GM23338 (cell line): ENCODE results near the gene UBE2E2. TPM values are rescaled to one million over a fixed set of nuclear protein-coding genes. Genes with fewer than 3 reads are reported as not detected.

Experiments
- ATAC-seq: fragments of 200-7000 bp; cut with Tn5 transposase; 3 replicates; pipeline ENCODE4 v1.9.1; 2020
- DNase-seq: peaks from one replicate; pipeline ENCODE4 v3.0.0-alpha.2; 2015; ENCODE audit warnings: low spot score
- H2AFZ ChIP-seq: fragments of 200-600 bp; sonication (generic); 2 replicates; pipeline ENCODE4 v1.8.0; 2016; ENCODE audit warnings: antibody characterized with exemption, mild to moderate bottlenecking, moderate library complexity
- H3F3A ChIP-seq: fragments of 200-600 bp; sonication (generic); replicated peaks from 2 replicates; pipeline ENCODE4 v1.8.0; 2017; ENCODE audit warnings: antibody characterized with exemption, mixed run types, low read depth
- H3K27ac ChIP-seq: fragments of 200-600 bp; sonication (generic); 2 replicates; pipeline ENCODE4 v1.6.1; 2016; ENCODE audit warnings: low read depth
- H3K27me3 ChIP-seq: fragments of 200-600 bp; sonication (generic); 2 replicates; pipeline ENCODE4 v1.8.0; 2016; ENCODE audit warnings: mild to moderate bottlenecking, mixed run types, moderate library complexity; ENCODE audit not compliant: insufficient read depth
- H3K36me3 ChIP-seq: fragments of 200-600 bp; sonication (generic); 2 replicates; pipeline ENCODE4 v1.8.0; 2016; ENCODE audit warnings: mild to moderate bottlenecking; ENCODE audit not compliant: insufficient read depth
- H3K4me1 ChIP-seq: fragments of 200-600 bp; sonication (generic); 2 replicates; pipeline ENCODE4 v1.8.0; 2016; ENCODE audit warnings: mild to moderate bottlenecking, moderate library complexity; ENCODE audit not compliant: insufficient read depth
- H3K4me2 ChIP-seq: fragments of 200-600 bp; sonication (generic); 2 replicates; pipeline ENCODE4 v1.7.1; 2017; ENCODE audit warnings: mixed run types
- H3K4me3 ChIP-seq: fragments of 200-600 bp; sonication (generic); 2 replicates; pipeline ENCODE4 v1.6.1; 2016; ENCODE audit warnings: mixed run types
- H3K79me2 ChIP-seq: fragments of 200-600 bp; sonication (generic); replicated peaks from 2 replicates; pipeline ENCODE4 v1.8.0; 2017; ENCODE audit warnings: mild to moderate bottlenecking; ENCODE audit not compliant: insufficient read depth
- H3K9me2 ChIP-seq: fragments of 200-600 bp; sonication (generic); 2 replicates; pipeline ENCODE4 v1.8.0; 2017; ENCODE audit not compliant: insufficient read depth
- H4K20me1 ChIP-seq: fragments of 200-600 bp; sonication (generic); replicated peaks from 2 replicates; pipeline ENCODE4 v1.8.0; 2017; ENCODE audit warnings: mild to moderate bottlenecking; ENCODE audit not compliant: insufficient read depth
- H3K27ac Mint-ChIP-seq: 2 replicates; pipeline ENCODE4 v1.8.0; 2020; ENCODE audit warnings: inconsistent platforms, mild to moderate bottlenecking, moderate library complexity, mixed read lengths
- H3K27me3 Mint-ChIP-seq: 3 replicates; pipeline ENCODE4 v1.8.0; 2022; ENCODE audit warnings: low read depth, mild to moderate bottlenecking, moderate library complexity, mixed read lengths, inconsistent platforms; ENCODE audit not compliant: insufficient read depth, poor library complexity
- H3K36me3 Mint-ChIP-seq: 3 replicates; pipeline ENCODE4 v1.8.0; 2021; ENCODE audit warnings: low read depth, mild to moderate bottlenecking, inconsistent platforms, moderate library complexity, mixed read lengths
- H3K4me1 Mint-ChIP-seq: 3 replicates; pipeline ENCODE4 v1.8.0; 2020; ENCODE audit warnings: mild to moderate bottlenecking, inconsistent platforms, mixed read lengths
- H3K4me3 Mint-ChIP-seq: 3 replicates; pipeline ENCODE4 v1.8.0; 2021; ENCODE audit warnings: moderate library complexity, mild to moderate bottlenecking, inconsistent platforms, mixed read lengths
- H3K9me3 Mint-ChIP-seq: 3 replicates; pipeline ENCODE4 v1.8.0; 2020; ENCODE audit warnings: moderate library complexity, mild to moderate bottlenecking, inconsistent platforms, mixed read lengths
- CREB1 ChIP-seq: fragments of 250-450 bp; sonication (Bioruptor Pico); IDR thresholded peaks from 2 replicates; pipeline ENCODE4 v1.5.0; 2020; ENCODE audit warnings: low read depth, mild to moderate bottlenecking, moderate library complexity
- NANOG ChIP-seq: IDR thresholded peaks from 2 replicates; pipeline ENCODE4 v1.6.1; 2016; ENCODE audit warnings: antibody characterized with exemption, borderline replicate concordance
- polyA plus RNA-seq: library from polyadenylated mRNA; unstranded; fragments of >200 nt; fragmentation: Nextera tagmentation; extraction: Ambion mirVana; gene quantifications from 2 replicates; pipeline ENCODE4 v1.2.1, GENCODE V29; 2016
- total RNA-seq: library from RNA; depleted of rRNA; stranded (reverse); fragments of >200 nt; shearing (Covaris generic); gene quantifications from 2 replicates; pipeline ENCODE4 v1.2.3, GENCODE V29; 2014
- TF ChIP-seq, protein P1 (sequence below), 2 experiments: fragments of 200-600 bp in 1 of 2; sonication (generic) in 1 of 2; conservative IDR thresholded peaks; 2 replicates each; pipeline versions ENCODE4 v1.5.1 to v1.6.1; 2016 to 2017; ENCODE audit warnings: antibody characterized with exemption in 2 of 2, low read depth in 2 of 2, mild to moderate bottlenecking in 2 of 2, moderate library complexity in 1 of 2
- TF ChIP-seq, protein P2 (sequence below): IDR thresholded peaks from 2 replicates; pipeline ENCODE4 v1.6.1; 2016; ENCODE audit warnings: antibody characterized with exemption
- TF ChIP-seq, protein P3 (sequence below): fragments of 250-450 bp; sonication (Bioruptor Pico); IDR thresholded peaks from 2 replicates; pipeline ENCODE4 v1.5.0; 2020; ENCODE audit warnings: mild to moderate bottlenecking, moderate library complexity

The UBE2E2 gene
- total and polyA plus RNA-seq, 2 experiments from 2014 or later: 86.9 to 169 TPM

DNA sequence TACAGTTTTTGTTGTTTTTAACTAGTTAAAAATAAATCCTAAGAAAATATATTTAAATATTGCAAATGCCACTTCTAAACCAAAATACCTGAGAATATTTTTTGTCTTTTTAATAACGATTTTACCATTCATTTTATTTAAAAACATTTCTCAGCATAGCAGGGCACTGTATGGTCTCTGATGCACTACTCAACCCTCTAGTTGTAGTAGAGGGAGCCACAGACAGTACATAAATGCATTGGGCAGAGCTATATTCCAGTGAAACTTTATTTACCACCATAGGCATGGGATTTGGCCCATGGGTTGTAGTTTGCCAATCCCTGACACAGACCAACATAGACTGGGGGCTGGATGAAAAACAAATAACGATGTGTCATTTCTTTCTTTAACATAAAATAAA is 388.2 kb downstream of the UBE2E2 start (continued):
- TF ChIP-seq, protein P1, sequence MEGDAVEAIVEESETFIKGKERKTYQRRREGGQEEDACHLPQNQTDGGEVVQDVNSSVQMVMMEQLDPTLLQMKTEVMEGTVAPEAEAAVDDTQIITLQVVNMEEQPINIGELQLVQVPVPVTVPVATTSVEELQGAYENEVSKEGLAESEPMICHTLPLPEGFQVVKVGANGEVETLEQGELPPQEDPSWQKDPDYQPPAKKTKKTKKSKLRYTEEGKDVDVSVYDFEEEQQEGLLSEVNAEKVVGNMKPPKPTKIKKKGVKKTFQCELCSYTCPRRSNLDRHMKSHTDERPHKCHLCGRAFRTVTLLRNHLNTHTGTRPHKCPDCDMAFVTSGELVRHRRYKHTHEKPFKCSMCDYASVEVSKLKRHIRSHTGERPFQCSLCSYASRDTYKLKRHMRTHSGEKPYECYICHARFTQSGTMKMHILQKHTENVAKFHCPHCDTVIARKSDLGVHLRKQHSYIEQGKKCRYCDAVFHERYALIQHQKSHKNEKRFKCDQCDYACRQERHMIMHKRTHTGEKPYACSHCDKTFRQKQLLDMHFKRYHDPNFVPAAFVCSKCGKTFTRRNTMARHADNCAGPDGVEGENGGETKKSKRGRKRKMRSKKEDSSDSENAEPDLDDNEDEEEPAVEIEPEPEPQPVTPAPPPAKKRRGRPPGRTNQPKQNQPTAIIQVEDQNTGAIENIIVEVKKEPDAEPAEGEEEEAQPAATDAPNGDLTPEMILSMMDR (conservative IDR thresholded peaks at IDR 0.05; ENCODE audit: low read depth in 2 of 2): no peak
- no peak for TF ChIP-seq CREB1 (CRISPR knock-in tag)

DNA sequence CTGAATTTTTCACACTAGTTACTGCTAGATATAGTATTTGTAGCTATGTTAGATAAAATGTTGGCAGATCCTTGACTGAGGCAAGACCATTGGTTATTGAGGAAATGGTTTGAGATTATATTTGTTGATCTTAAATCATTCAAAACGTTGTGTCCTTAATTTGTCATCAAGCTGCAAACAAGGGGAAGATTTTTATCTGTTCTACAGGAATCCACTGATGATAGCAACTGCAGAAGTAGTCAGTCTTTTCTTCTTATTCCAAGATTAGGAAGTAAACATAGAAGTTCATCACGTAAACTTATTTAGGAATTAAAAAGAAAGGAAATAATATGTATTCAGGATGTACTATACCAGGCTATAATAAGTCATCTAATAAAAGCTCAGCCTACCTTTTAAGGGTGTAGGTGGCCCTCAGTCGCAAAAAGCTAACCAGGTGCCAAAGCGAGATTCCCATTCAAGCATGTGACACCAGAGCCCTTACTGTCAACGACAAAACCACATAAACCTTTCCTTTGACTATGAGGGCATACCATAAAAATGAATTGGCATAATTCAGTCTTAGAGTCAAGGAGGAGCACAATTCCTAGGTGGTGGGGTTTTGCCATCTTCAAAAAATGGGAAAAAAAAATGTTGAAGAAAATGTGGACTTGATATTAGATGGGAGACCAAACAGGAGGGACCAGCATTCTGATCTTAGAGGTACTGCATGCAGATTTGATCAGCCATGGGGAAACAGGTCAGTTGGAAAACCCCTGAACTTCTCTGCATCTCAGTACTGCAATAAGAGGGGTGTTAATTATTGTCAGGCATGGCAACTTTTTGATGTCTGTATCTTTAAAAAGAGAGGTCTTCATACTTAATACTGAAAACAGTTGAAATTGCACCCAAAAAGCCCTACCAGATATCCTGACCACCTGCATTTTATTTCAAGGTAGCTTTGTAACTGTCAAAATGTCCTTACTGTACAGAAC is 390.1 kb downstream of the UBE2E2 start:
- TF ChIP-seq, protein P1 (conservative IDR thresholded peaks at IDR 0.05; ENCODE audit: low read depth in 2 of 2): no peak
- no peak for TF ChIP-seq CREB1 (CRISPR knock-in tag)

DNA sequence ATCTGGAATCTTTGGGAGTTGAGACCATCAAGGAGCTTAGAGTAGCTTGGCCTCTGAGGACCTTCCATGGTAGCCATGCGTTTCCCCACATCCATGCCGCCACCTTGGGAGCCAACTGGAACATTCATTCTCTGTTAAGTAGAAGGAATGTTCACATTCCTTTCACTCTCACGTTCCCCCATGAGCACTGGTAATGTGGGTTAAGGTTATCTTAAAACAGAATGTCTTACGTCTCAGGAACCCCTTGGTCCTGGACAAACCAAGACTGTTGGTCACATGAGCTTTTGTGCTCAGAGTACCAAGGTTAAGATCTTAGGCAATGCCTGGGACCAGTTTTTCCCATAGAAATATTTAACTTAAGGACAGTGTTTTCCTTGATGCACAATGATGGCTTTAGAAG is 390.9 kb downstream of the UBE2E2 start:
- peaks cover 7% of the 10 kb centered on the region; the same call in 1 of the 2 replicates for H3K9me2 ChIP-seq
- no peaks in the 10 kb centered on the region for H3K79me2 ChIP-seq
- no peaks in the 10 kb centered on the region for H3F3A ChIP-seq
- no peak for DNase-seq
- 0 out of 2 replicates have a peak, but pooled peaks cover 5% of the 10 kb centered on the region for H3K4me1 ChIP-seq
- peaks cover 7% of the 10 kb centered on the region for H3K36me3 Mint-ChIP-seq
- H3K27ac ChIP-seq: no peak overlapping the region
- H4K20me1 ChIP-seq: no peaks in the 10 kb centered on the region
- H2AFZ ChIP-seq: no peak overlapping the region
- 0 out of 3 replicates have a peak, but pooled peaks cover 2% of the 10 kb centered on the region for H3K9me3 Mint-ChIP-seq
- no peak overlapping the region for H3K4me2 ChIP-seq
- H3K27me3 ChIP-seq: no peaks in the 10 kb centered on the region
- H3K4me3 Mint-ChIP-seq: no peak overlapping the region
- no peak for ATAC-seq
- H3K4me3 ChIP-seq: no peak overlapping the region
- no peaks in the 10 kb centered on the region for H3K36me3 ChIP-seq
- H3K27ac Mint-ChIP-seq: no peak overlapping the region
- H3K27me3 Mint-ChIP-seq: no peaks in the 10 kb centered on the region
- H3K4me1 Mint-ChIP-seq: peaks cover 3% of the 10 kb centered on the region; the same call in 2 of the 3 replicates
- TF ChIP-seq, protein P2, sequence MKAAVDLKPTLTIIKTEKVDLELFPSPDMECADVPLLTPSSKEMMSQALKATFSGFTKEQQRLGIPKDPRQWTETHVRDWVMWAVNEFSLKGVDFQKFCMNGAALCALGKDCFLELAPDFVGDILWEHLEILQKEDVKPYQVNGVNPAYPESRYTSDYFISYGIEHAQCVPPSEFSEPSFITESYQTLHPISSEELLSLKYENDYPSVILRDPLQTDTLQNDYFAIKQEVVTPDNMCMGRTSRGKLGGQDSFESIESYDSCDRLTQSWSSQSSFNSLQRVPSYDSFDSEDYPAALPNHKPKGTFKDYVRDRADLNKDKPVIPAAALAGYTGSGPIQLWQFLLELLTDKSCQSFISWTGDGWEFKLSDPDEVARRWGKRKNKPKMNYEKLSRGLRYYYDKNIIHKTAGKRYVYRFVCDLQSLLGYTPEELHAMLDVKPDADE: no peak
- no peak for TF ChIP-seq NANOG
- TF ChIP-seq, protein P3, sequence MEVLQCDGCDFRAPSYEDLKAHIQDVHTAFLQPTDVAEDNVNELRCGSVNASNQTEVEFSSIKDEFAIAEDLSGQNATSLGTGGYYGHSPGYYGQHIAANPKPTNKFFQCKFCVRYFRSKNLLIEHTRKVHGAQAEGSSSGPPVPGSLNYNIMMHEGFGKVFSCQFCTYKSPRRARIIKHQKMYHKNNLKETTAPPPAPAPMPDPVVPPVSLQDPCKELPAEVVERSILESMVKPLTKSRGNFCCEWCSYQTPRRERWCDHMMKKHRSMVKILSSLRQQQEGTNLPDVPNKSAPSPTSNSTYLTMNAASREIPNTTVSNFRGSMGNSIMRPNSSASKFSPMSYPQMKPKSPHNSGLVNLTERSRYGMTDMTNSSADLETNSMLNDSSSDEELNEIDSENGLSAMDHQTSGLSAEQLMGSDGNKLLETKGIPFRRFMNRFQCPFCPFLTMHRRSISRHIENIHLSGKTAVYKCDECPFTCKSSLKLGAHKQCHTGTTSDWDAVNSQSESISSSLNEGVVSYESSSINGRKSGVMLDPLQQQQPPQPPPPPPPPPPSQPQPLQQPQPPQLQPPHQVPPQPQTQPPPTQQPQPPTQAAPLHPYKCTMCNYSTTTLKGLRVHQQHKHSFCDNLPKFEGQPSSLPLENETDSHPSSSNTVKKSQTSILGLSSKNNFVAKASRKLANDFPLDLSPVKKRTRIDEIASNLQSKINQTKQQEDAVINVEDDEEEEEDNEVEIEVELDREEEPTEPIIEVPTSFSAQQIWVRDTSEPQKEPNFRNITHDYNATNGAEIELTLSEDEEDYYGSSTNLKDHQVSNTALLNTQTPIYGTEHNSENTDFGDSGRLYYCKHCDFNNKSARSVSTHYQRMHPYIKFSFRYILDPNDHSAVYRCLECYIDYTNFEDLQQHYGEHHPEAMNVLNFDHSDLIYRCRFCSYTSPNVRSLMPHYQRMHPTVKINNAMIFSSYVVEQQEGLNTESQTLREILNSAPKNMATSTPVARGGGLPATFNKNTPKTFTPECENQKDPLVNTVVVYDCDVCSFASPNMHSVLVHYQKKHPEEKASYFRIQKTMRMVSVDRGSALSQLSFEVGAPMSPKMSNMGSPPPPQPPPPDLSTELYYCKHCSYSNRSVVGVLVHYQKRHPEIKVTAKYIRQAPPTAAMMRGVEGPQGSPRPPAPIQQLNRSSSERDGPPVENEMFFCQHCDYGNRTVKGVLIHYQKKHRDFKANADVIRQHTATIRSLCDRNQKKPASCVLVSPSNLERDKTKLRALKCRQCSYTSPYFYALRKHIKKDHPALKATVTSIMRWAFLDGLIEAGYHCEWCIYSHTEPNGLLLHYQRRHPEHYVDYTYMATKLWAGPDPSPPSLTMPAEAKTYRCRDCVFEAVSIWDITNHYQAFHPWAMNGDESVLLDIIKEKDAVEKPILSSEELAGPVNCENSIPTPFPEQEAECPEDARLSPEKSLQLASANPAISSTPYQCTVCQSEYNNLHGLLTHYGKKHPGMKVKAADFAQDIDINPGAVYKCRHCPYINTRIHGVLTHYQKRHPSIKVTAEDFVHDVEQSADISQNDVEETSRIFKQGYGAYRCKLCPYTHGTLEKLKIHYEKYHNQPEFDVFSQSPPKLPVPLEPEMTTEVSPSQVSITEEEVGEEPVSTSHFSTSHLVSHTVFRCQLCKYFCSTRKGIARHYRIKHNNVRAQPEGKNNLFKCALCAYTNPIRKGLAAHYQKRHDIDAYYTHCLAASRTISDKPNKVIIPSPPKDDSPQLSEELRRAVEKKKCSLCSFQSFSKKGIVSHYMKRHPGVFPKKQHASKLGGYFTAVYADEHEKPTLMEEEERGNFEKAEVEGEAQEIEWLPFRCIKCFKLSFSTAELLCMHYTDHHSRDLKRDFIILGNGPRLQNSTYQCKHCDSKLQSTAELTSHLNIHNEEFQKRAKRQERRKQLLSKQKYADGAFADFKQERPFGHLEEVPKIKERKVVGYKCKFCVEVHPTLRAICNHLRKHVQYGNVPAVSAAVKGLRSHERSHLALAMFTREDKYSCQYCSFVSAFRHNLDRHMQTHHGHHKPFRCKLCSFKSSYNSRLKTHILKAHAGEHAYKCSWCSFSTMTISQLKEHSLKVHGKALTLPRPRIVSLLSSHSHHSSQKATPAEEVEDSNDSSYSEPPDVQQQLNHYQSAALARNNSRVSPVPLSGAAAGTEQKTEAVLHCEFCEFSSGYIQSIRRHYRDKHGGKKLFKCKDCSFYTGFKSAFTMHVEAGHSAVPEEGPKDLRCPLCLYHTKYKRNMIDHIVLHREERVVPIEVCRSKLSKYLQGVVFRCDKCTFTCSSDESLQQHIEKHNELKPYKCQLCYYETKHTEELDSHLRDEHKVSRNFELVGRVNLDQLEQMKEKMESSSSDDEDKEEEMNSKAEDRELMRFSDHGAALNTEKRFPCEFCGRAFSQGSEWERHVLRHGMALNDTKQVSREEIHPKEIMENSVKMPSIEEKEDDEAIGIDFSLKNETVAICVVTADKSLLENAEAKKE (CRISPR knock-in tag): 0 out of 2 replicates have a peak, but pooled peaks have one; percentile 4

More for the DNA sequence above, 390.1 kb downstream of the UBE2E2 start:
- H3K9me3 Mint-ChIP-seq: 0 out of 3 replicates have a peak, but pooled peaks cover 2% of the 10 kb centered on the region
- no peaks in the 10 kb centered on the region for H3F3A ChIP-seq
- no peak overlapping the region for H3K4me2 ChIP-seq
- no peak overlapping the region for H2AFZ ChIP-seq
- peaks cover 7% of the 10 kb centered on the region; the same call in 1 of the 2 replicates for H3K9me2 ChIP-seq
- H4K20me1 ChIP-seq: no peaks in the 10 kb centered on the region
- no peak overlapping the region for H3K4me3 ChIP-seq
- H3K36me3 Mint-ChIP-seq: peaks cover 7% of the 10 kb centered on the region
- 0 out of 2 replicates have a peak, but pooled peaks cover 5% of the 10 kb centered on the region for H3K4me1 ChIP-seq
- DNase-seq: no peak
- H3K4me3 Mint-ChIP-seq: no peak overlapping the region
- no peak for ATAC-seq
- H3K36me3 ChIP-seq: no peaks in the 10 kb centered on the region
- H3K79me2 ChIP-seq: no peaks in the 10 kb centered on the region
- H3K27me3 Mint-ChIP-seq: no peaks in the 10 kb centered on the region
- H3K27me3 ChIP-seq: no peaks in the 10 kb centered on the region
- H3K27ac ChIP-seq: no peak overlapping the region
- no peak overlapping the region for H3K27ac Mint-ChIP-seq
- peaks cover 3% of the 10 kb centered on the region; the same call in 2 of the 3 replicates for H3K4me1 Mint-ChIP-seq
